NB4 (cell line): Measurements from ENCODE around the gene AP5B1.

ENCODE experiments used
- DNase-seq: peaks from one replicate; pipeline ENCODE4 v3.0.0; 2010; ENCODE audit warnings: low read depth
- H3K4me3 ChIP-seq: one replicate; pipeline ENCODE4 v1.5.1; 2011; ENCODE audit warnings: mild to moderate bottlenecking, low read depth, low read length, moderate library complexity
- MYC ChIP-seq: IDR thresholded peaks from 2 replicates; pipeline ENCODE4 v1.6.1; 2011; ENCODE audit warnings: low read depth, low read length
- POLR2A ChIP-seq: IDR thresholded peaks from 2 replicates; pipeline ENCODE4 v1.6.1; 2011; ENCODE audit warnings: mild to moderate bottlenecking; ENCODE audit not compliant: insufficient read length; ENCODE audit errors: extremely low read depth
- TF ChIP-seq, protein P1 (sequence below): IDR thresholded peaks from one replicate; pipeline ENCODE4 v1.5.1; 2012; ENCODE audit warnings: low read depth, low read length
- TF ChIP-seq, protein P2 (sequence below): IDR thresholded peaks from 2 replicates; pipeline ENCODE4 v1.6.1; 2011; ENCODE audit warnings: low read depth, low read length

AP5B1 gene

DNA sequence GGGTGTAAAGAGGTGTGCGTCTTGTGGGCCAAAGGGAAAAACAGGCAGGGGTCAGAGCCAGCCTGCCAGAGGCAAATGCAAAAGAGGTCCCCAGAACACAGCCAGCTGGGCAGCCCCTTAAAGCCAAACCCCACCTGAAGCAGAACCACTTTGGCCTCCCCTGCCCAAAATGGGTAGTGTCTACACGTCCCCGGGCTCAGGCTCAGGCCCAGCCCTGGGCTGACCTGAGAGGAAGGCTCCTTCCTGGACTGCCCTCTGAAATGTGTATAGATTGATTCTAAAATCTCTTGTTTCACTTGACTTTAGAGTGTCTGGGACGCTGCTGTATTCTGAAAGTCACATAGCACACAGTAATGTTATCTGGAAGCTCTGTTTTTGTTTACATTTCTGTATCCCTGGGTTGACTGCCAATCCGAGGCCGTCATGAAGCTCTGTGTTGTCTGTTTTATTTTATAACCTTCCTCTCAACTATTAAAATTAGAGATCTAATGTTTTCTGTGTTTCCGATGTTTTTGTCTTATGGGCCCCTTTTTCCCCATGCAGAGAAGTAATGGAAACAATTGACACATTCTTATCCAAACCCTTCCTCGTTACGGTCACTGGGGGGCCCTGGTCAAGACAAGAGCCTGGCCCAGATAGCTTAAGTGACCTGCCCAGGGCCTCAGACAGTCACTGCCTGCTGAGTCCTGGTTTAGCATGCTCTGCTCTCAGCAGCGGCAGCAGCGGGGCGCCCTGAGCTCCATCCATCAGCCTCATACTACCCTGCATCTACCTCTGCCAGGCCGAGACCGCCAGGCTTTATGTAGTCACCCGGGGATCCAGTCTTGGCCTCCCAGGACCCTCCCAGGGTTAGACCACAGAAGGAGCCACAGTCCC lies 16.2 kb upstream of the AP5B1 start:
- H3K4me3 ChIP-seq = no peak overlapping the region
- TF ChIP-seq, protein P1, sequence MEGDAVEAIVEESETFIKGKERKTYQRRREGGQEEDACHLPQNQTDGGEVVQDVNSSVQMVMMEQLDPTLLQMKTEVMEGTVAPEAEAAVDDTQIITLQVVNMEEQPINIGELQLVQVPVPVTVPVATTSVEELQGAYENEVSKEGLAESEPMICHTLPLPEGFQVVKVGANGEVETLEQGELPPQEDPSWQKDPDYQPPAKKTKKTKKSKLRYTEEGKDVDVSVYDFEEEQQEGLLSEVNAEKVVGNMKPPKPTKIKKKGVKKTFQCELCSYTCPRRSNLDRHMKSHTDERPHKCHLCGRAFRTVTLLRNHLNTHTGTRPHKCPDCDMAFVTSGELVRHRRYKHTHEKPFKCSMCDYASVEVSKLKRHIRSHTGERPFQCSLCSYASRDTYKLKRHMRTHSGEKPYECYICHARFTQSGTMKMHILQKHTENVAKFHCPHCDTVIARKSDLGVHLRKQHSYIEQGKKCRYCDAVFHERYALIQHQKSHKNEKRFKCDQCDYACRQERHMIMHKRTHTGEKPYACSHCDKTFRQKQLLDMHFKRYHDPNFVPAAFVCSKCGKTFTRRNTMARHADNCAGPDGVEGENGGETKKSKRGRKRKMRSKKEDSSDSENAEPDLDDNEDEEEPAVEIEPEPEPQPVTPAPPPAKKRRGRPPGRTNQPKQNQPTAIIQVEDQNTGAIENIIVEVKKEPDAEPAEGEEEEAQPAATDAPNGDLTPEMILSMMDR = no peak
- TF ChIP-seq, protein P2, sequence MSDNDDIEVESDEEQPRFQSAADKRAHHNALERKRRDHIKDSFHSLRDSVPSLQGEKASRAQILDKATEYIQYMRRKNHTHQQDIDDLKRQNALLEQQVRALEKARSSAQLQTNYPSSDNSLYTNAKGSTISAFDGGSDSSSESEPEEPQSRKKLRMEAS = no peak
- TF ChIP-seq POLR2A = no peak
- no peak for TF ChIP-seq MYC

DNA sequence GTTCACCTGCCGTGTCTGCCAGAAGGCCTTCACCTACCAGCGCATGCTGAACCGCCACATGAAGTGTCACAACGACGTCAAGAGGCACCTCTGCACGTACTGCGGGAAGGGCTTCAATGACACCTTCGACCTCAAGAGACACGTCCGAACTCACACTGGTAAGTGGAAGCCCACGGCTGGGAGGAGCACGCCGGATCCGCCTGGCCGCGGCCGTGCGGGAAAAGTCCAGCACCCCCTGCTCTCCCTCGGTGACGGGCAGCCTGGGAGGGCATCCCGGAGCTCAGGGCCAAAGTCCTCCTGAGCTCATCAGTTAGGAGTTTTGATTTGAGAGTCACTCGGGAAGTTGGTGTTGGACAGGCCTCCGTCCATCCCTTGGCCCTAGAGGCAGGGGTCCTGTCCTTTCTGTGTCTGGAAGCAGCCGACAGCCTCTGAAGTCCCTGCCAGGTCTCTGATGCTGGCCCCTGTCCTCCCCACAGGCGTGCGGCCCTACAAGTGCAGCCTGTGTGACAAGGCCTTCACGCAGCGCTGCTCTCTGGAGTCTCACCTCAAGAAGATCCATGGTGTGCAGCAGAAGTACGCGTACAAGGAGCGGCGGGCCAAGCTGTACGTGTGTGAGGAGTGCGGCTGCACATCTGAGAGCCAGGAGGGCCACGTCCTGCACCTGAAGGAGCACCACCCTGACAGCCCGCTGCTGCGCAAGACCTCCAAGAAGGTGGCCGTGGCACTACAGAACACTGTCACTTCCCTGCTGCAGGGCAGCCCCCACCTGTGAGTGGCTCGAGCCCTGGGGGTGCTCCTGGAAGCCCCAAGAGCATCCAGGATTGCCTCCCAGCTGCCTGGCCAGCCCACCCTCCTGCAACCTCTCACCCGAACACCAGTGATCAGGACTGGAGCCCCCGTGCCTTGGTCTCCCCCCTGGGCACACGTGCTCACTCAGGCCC lies 14.1 kb upstream of the AP5B1 start:
- TF ChIP-seq, protein P2 = no peak
- DNase-seq = no peak
- H3K4me3 ChIP-seq = no peak overlapping the region

More for the DNA sequence above, 16.2 kb upstream of the AP5B1 start:
- no peak for DNase-seq

DNA sequence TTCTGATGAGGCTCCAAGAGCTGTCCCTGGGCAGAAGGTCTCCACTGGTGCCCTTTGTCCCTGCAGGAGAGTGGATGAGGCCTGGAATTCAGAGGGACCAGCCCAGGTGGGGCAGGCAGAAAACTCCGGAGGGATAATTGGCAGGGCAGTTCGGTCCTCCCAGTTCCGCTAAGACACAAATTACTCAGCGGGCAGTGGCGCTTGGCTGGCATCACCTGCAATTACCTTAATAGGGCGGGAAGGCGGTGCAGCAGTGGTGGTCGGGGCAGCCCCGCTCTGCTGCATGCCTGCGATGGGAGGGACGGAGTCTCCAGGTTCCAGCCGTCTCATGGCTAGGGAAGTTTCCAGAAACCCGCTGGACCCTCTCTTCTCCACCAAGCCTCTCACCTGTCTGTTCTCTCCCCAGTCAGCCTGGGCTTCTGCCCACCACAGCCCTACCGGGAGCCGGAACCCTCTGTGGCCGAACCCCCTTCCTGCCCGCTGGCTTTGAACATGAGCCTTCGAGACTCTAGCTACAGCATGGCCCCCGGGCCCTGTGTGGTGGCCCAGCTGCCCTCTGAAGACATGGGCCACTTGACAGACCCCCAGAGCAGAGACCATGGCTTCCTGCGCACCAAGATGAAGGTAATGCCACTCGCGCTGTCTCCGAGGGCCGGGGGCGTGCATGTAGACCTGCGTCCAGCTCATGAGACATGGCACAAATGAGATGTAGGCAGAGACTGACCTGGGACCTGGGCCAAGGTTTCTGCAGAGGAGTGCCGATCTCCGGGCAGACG lies 13.0 kb upstream of the AP5B1 start:
- H3K4me3 ChIP-seq = no peak overlapping the region
- no peak for DNase-seq
- TF ChIP-seq, protein P2 = no peak
- TF ChIP-seq MYC = no peak
- TF ChIP-seq POLR2A = no peak
- TF ChIP-seq, protein P1 = no peak

DNA sequence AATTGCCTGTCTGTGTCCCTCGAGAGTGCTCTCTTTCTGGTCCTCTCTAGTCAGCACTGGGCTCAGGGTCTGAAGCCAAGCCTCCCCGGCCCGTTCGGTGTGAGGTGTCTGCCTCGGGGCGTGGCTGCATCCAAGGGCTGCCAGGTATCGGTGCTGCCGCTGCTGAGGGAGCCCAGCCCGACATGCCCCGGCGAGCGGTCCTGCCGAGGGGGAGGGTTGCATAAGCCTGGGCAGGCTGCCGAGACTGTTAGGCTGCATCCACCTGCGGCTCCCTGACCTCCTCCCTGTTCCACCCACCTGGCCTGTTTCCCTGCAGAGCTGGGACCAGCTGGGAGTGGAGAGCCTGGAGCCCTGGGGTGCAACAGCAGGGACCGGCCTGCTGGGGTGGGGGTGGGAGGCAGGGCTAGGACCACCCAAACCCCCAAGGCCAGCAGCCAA lies 12.4 kb upstream of the AP5B1 start:
- DNase-seq = no peak
- H3K4me3 ChIP-seq = no peak overlapping the region

DNA sequence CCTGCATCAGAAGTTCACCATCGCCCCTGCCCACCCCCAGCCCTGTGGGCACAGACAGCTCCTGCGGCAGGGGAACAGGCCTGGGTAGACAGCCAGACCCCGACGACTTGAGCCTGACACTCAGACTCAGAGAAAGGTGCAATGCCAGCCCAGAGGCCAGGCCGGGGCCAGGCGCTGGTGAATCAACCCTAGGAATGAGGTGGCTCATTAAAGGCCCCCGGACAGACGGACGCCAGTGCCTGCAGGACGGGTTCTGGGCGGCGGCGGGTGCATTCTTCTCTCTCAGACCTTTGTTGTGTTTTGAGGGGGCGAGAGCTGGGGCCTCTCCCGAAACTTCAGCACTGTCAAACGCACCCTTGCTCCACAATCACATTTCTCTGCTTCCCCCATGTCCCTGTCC lies 11.7 kb upstream of the AP5B1 start:
- DNase-seq = no peak
- TF ChIP-seq, protein P2 = no peak
- no peak for TF ChIP-seq MYC
- TF ChIP-seq, protein P1 = no peak
- no peak for TF ChIP-seq POLR2A
- H3K4me3 ChIP-seq = no peak overlapping the region

More for the DNA sequence above, 12.4 kb upstream of the AP5B1 start:
- TF ChIP-seq MYC = no peak
- TF ChIP-seq, protein P2 = no peak
- TF ChIP-seq, protein P1 = no peak
- TF ChIP-seq POLR2A = no peak
